Suprapubic skin (tissue), 4 donors: Measurements from ENCODE around the gene SETBP1. TPM values are rescaled to one million over a fixed set of nuclear protein-coding genes. Genes with fewer than 3 reads are reported as not detected.

ENCODE experiments used
- DNase-seq, 2 donors: peaks; one replicate each; pipeline ENCODE4 v3.0.0-alpha.2; 2019; ENCODE audit warnings: low spot score in 2 of 2
- H3K27ac ChIP-seq: fragments of 200-600 bp; sonication (generic); one replicate; pipeline ENCODE4 v1.5.1; 2019
- H3K27me3 ChIP-seq: fragments of 200-600 bp; sonication (generic); one replicate; pipeline ENCODE4 v1.5.1; 2019
- H3K36me3 ChIP-seq: fragments of 200-600 bp; sonication (generic); one replicate; pipeline ENCODE4 v1.5.1; 2019
- H3K4me1 ChIP-seq: fragments of 200-600 bp; sonication (generic); one replicate; pipeline ENCODE4 v1.5.1; 2019
- H3K4me3 ChIP-seq: fragments of 200-600 bp; sonication (generic); one replicate; pipeline ENCODE4 v1.5.1; 2019; ENCODE audit warnings: mild to moderate bottlenecking
- H3K9me3 ChIP-seq: fragments of 200-600 bp; sonication (generic); one replicate; pipeline ENCODE4 v1.5.1; 2019
- CTCF ChIP-seq, 2 donors: fragments of 200-600 bp in 1 of 2; fragments of 450-650 bp in 1 of 2; sonication (generic) in 1 of 2; IDR thresholded peaks; one replicate each; pipeline ENCODE4 v1.5.1; 2016 to 2019; ENCODE audit warnings: antibody characterized with exemption in 2 of 2, mild to moderate bottlenecking in 1 of 2, moderate library complexity in 1 of 2
- EP300 ChIP-seq: sonication (generic); formaldehyde crosslinking; IDR thresholded peaks from one replicate; pipeline ENCODE4 v1.6.1; 2017; ENCODE audit warnings: antibody characterized with exemption
- POLR2A ChIP-seq, 2 donors: fragments of 450-650 bp; IDR thresholded peaks; one replicate each; pipeline ENCODE4 v1.6.1; 2017; ENCODE audit warnings: antibody characterized with exemption in 2 of 2, mild to moderate bottlenecking in 2 of 2, moderate library complexity in 2 of 2
- POLR2AphosphoS5 ChIP-seq, 3 donors: sonication (generic); formaldehyde crosslinking; IDR thresholded peaks; one replicate each; pipeline ENCODE4 v1.6.1; 2017; ENCODE audit warnings: antibody characterized with exemption in 3 of 3
- WGBS: methylation state at CpG from one replicate; pipeline ENCODE4 v1.1.5; 2018; 5-methylcytosine and 5-hydroxymethylcytosine counted together
- total RNA-seq, 4 donors: library from RNA; depleted of rRNA; stranded (reverse); fragments of >200 nt; gene quantifications; one replicate each; pipeline ENCODE4 v1.1.0, GENCODE V29; 2016

Gene SETBP1
- total RNA-seq, 4 donors from 2014 or later, result 13.1 to 25.6 (median 17.2) TPM

DNA sequence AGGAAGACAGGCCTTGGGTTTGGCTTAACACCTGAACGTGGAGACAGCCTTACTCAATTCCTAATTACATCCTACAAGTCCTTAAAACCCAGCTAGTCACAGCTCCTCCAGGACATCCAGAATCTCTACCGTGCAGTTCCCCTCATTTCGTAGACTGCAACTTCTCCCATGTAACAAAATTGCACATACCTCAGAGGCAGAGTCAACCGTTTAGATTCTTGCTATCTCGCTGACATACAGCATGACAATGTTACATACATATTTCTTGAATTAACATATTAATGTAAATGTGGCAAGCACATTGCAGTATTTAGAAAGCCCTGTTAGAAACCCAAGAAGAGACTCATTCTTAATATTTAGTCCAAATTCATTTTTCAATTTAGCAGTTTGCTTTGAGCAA is 358.7 kb downstream of the SETBP1 start:
- no peak overlapping the region for H3K27ac ChIP-seq
- H3K4me3 ChIP-seq, result no peak overlapping the region
- H3K27me3 ChIP-seq, result no peaks in the 10 kb centered on the region
- no peaks in the 10 kb centered on the region for H3K36me3 ChIP-seq
- DNase-seq, result no peak
- H3K4me1 ChIP-seq, result no peaks in the 10 kb centered on the region
- TF ChIP-seq EP300 (no peak), POLR2A (IDR thresholded peaks at IDR 0.05) (no peak), CTCF (IDR thresholded peaks at IDR 0.05) (no peak), POLR2AphosphoS5 (IDR thresholded peaks at IDR 0.05) (no peak)
- no peaks in the 10 kb centered on the region for H3K9me3 ChIP-seq
- 85% methylated on average over 5 of the region's 5 CpGs for WGBS

DNA sequence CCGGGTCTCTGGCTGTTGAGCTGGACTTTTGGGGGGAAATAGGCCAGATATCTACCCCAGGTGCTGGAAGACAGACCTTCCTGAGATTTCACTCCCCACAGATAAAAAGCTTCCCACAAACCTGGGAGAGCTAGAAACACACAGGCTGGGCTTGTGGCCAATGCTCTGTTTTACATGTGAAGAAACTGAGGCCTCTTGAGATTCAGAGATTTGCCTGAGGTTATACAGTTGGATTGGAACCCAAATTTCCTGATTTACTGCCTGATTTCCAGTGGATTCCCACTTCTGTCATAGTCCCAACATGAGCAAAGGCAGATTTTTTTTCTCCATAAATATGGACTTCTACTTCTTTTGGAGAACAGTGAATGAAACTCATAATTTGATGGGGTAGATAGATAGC is 360.2 kb downstream of the SETBP1 start:
- no peak for TF ChIP-seq POLR2AphosphoS5 (IDR thresholded peaks at IDR 0.05)
- no peak for TF ChIP-seq CTCF (IDR thresholded peaks at IDR 0.05)
- TF ChIP-seq EP300, result no peak
- TF ChIP-seq POLR2A (IDR thresholded peaks at IDR 0.05), result no peak
- no peak overlapping the region for H3K27ac ChIP-seq
- 69% methylated on average over 1 of the region's 1 CpG for WGBS

GRCh38 chr18:45044787-45045186 is 364.1 kb downstream of the SETBP1 start:
- Histone ChIP-seq H3K36me3 (no peaks in the 10 kb centered on the region), H3K9me3 (no peaks in the 10 kb centered on the region), H3K4me3 (no peak overlapping the region), H3K27ac (no peak overlapping the region), H3K27me3 (no peaks in the 10 kb centered on the region), H3K4me1 (no peaks in the 10 kb centered on the region)
- no peak for DNase-seq
- WGBS, result 89% methylated on average over 7 of the region's 7 CpGs
- no peak for TF ChIP-seq POLR2A (IDR thresholded peaks at IDR 0.05)
- TF ChIP-seq CTCF (IDR thresholded peaks at IDR 0.05), result no peak
- TF ChIP-seq POLR2AphosphoS5 (IDR thresholded peaks at IDR 0.05), result no peak
- TF ChIP-seq EP300, result no peak

More for the DNA sequence above, 360.2 kb downstream of the SETBP1 start:
- Histone ChIP-seq H3K27me3 (no peaks in the 10 kb centered on the region), H3K4me1 (no peaks in the 10 kb centered on the region), H3K36me3 (no peaks in the 10 kb centered on the region), H3K4me3 (no peak overlapping the region), H3K9me3 (no peaks in the 10 kb centered on the region)
- no peak for DNase-seq

GRCh38 chr18:45046228-45046627 is 365.5 kb downstream of the SETBP1 start:
- Histone ChIP-seq H3K27ac (no peak overlapping the region), H3K4me3 (no peak overlapping the region), H3K27me3 (no peaks in the 10 kb centered on the region), H3K9me3 (no peaks in the 10 kb centered on the region), H3K36me3 (no peaks in the 10 kb centered on the region), H3K4me1 (peaks cover 6% of the 10 kb centered on the region)
- TF ChIP-seq POLR2A (IDR thresholded peaks at IDR 0.05), result no peak
- TF ChIP-seq EP300, result no peak
- TF ChIP-seq CTCF (IDR thresholded peaks at IDR 0.05), result no peak
- no peak for TF ChIP-seq POLR2AphosphoS5 (IDR thresholded peaks at IDR 0.05)
- 84% methylated on average over 3 of the region's 3 CpGs for WGBS
- no peak for DNase-seq

DNA sequence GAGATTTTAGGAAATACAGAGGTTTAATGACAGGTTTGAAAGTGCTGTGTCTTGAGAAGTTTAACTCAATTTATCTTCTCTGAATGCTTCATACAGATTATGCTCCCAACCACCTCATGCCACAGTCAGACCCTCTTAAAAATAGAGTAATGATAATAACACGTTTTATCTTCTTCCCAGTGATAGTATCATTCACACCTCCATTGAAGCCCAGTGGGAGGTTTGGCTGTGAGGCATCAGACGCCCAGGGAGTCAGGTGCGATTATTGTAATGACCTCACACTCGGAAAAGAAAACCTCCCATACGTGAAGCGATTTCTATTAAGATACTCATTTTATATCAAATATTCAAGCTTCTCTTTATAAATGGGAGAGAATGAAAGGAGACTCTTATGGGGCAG is 366.3 kb downstream of the SETBP1 start:
- Histone ChIP-seq H3K4me1 (peaks cover 6% of the 10 kb centered on the region), H3K27me3 (no peaks in the 10 kb centered on the region), H3K9me3 (no peaks in the 10 kb centered on the region), H3K4me3 (no peak overlapping the region), H3K36me3 (no peaks in the 10 kb centered on the region), H3K27ac (no peak overlapping the region)
- DNase-seq, result no peak
- TF ChIP-seq EP300 (no peak), POLR2A (IDR thresholded peaks at IDR 0.05) (no peak), CTCF (IDR thresholded peaks at IDR 0.05) (no peak), POLR2AphosphoS5 (IDR thresholded peaks at IDR 0.05) (no peak)
- WGBS, result 94% methylated on average over 6 of the region's 6 CpGs
